ENCODE measurements around the gene ARHGEF25. TPM values are rescaled to one million over a fixed set of nuclear protein-coding genes. Genes with fewer than 3 reads are reported as not detected.

Gene ARHGEF25
- total RNA-seq, 1 donor from 2014 or later = 80.2 TPM

DNA sequence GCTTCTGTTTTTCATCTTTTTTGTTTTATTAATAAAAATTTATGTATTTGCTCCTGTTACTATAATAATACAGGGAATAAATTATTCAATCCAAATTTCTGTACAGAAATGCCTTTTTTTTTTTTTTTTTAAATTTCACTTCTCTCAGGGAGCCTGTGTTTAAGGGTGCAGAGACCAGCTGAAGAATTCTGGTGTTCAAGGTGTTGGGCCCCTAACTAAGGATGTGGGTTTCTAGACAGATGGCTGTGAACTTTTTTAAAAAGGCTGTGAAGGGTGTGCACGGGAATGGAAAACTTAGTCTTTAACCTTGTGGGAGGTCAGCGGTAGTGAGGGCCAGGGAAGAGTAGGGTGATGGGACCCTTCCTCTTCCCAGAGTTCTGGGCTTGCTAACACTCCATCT lies 7.9 kb upstream of the ARHGEF25 start:
- Mint-ChIP-seq H3K4me1 (ENCODE audit: low read depth, unreplicated experiment) (peaks cover 36% of the 10 kb centered on the region), H3K36me3 (ENCODE audit: unreplicated experiment) (peaks cover 13% of the 10 kb centered on the region), H3K27ac (ENCODE audit: unreplicated experiment) (peak overlapping the region; percentile 93), H3K4me3 (ENCODE audit: unreplicated experiment) (peak overlapping the region; percentile 90), H3K27me3 (ENCODE audit: unreplicated experiment) (peaks cover 15% of the 10 kb centered on the region), H3K9me3 (ENCODE audit: unreplicated experiment) (peaks cover 24% of the 10 kb centered on the region)
- DNase-seq = no peak
- TF ChIP-seq, protein P1, sequence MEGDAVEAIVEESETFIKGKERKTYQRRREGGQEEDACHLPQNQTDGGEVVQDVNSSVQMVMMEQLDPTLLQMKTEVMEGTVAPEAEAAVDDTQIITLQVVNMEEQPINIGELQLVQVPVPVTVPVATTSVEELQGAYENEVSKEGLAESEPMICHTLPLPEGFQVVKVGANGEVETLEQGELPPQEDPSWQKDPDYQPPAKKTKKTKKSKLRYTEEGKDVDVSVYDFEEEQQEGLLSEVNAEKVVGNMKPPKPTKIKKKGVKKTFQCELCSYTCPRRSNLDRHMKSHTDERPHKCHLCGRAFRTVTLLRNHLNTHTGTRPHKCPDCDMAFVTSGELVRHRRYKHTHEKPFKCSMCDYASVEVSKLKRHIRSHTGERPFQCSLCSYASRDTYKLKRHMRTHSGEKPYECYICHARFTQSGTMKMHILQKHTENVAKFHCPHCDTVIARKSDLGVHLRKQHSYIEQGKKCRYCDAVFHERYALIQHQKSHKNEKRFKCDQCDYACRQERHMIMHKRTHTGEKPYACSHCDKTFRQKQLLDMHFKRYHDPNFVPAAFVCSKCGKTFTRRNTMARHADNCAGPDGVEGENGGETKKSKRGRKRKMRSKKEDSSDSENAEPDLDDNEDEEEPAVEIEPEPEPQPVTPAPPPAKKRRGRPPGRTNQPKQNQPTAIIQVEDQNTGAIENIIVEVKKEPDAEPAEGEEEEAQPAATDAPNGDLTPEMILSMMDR (IDR thresholded peaks at IDR 0.05; ENCODE audit: partially characterized antibody, unreplicated experiment) = no peak

DNA sequence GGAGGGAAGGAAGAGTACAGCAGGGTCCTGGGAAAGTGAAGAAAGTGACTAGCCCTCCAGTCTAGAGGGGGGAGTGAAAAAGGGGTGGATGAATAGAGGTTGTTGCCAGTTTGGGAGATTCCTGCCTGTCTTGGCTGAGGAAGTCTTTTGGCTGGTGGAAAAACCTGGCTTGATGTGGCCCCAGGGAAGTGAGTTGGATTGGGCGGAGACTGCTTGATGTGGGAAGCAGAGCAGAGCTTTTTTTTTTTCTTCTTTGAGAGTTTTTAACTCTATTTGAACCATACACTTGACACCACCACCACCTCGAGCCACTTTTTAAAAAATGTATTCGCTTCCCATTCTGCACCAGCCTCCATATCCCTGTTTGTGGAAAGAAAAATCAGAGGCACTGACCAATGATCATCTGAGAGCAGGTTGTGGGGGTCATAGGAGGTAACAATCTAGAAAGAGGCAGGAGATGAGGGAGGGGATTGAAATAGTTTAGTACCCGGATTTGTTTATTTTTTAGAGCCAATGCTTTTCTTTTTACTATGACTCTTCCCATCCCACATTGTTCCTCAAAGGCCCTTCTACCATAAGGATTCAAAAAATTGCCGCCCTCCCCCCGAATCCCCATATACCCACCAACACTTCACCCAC lies 7.3 kb upstream of the ARHGEF25 start:
- no peak for DNase-seq
- TF ChIP-seq, protein P1 (IDR thresholded peaks at IDR 0.05; ENCODE audit: partially characterized antibody, unreplicated experiment) = no peak

DNA sequence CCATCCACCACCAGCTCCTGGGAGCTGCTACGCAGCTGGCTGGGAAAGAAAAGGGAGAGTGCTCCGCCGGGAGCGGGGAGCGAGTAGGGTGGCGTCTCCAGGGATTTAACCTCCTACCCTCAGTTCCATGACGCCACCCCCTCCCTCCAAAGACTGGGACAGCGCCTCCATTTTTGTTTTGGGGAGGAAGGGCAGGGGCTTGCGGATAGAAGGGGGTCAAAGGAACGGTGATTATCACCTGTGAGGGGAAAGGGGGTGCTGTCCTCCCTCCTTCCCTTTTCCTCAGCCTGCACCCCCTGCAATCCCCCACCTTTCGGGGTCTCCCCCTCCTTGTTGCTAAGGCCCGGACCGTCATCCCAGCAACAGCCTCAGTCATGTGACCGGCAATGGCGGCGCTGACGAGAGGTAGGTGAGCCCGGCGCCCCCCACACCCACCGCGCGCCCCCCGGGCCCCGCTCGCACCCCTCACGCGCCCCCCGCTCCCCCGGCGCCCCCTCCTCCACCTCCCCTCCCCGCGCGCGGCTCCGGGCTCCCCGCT lies 6.7 kb upstream of the ARHGEF25 start, which contains the start of gene DTX3:
Gene DTX3, plus strand, starts transcription at position 371 of the 538 bp plus-strand sequence. CDS start 1,694 bp downstream, outside the sequence.
- TF ChIP-seq, protein P1 (IDR thresholded peaks at IDR 0.05; ENCODE audit: partially characterized antibody, unreplicated experiment) = no peak
- H3K27ac Mint-ChIP-seq (ENCODE audit: unreplicated experiment) = peak within 1 kb of the TSS; percentile 98
- peak within 1 kb of the TSS; percentile 90 for H3K4me3 Mint-ChIP-seq (ENCODE audit: unreplicated experiment)
- peaks cover 13% of the 10 kb centered on the region for H3K36me3 Mint-ChIP-seq (ENCODE audit: unreplicated experiment)
- H3K27me3 Mint-ChIP-seq (ENCODE audit: unreplicated experiment) = peaks cover 15% of the 10 kb centered on the region
- peaks cover 26% of the 10 kb centered on the region for H3K9me3 Mint-ChIP-seq (ENCODE audit: unreplicated experiment)
- peaks cover 41% of the 10 kb centered on the region for H3K4me1 Mint-ChIP-seq (ENCODE audit: low read depth, unreplicated experiment)
- DNase-seq = peak; percentile 61

More for the DNA sequence above, 7.3 kb upstream of the ARHGEF25 start:
- Mint-ChIP-seq H3K4me3 (ENCODE audit: unreplicated experiment) (peak overlapping the region; percentile 90), H3K27ac (ENCODE audit: unreplicated experiment) (peak overlapping the region; percentile 93), H3K27me3 (ENCODE audit: unreplicated experiment) (peaks cover 15% of the 10 kb centered on the region), H3K4me1 (ENCODE audit: low read depth, unreplicated experiment) (peaks cover 36% of the 10 kb centered on the region), H3K9me3 (ENCODE audit: unreplicated experiment) (peaks cover 26% of the 10 kb centered on the region), H3K36me3 (ENCODE audit: unreplicated experiment) (peaks cover 13% of the 10 kb centered on the region)

DNA sequence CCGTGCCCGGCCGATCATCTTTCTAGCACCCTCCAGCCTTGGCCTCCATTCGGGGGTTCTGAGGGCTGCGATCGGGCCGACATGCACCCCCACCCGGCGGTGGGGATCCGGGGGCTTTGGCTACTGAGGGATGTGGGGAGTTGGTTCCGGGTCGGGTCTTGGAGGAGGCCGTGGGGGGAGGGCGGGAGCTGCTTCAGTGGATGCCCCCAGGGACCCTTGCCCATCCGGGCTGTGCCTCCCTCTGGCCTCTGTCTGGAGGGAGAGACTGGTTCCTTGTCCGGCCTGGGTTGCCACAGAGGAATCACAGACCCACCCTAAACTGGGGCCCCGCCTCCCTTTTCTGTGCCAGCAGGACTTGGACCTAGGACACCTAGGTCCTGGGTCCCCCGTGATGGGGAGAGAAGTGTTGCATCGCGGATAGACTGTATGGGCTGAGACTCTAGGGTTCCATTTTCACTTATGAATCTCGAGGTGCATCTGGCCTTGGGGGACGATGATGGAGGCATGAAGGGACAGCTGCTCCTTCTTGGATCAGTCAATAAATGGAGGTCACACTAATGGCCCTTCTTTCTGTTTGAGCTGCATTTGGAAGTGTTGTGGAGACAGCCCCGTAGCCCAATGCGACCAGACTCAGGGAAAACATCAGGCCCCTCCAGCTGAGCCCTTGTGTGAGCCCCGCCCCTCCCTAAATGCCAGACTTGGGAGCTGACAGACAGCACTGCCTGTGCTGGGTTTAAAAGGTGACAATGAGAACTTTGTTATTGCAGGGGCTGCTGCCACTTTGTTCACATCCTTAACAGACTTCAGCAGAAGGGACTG lies 6.0 kb upstream of the ARHGEF25 start:
- TF ChIP-seq, protein P1 (IDR thresholded peaks at IDR 0.05; ENCODE audit: partially characterized antibody, unreplicated experiment) = no peak
- DNase-seq = peak; percentile 74
- Mint-ChIP-seq H3K4me1 (ENCODE audit: low read depth, unreplicated experiment) (peaks cover 42% of the 10 kb centered on the region), H3K27me3 (ENCODE audit: unreplicated experiment) (peaks cover 16% of the 10 kb centered on the region), H3K27ac (ENCODE audit: unreplicated experiment) (peak overlapping the region; percentile 98), H3K4me3 (ENCODE audit: unreplicated experiment) (peak overlapping the region; percentile 84), H3K9me3 (ENCODE audit: unreplicated experiment) (peaks cover 24% of the 10 kb centered on the region), H3K36me3 (ENCODE audit: unreplicated experiment) (peaks cover 10% of the 10 kb centered on the region)

All from glutamatergic neuron (in vitro differentiated cells).